RKO (cell line): ENCODE measurements around the gene IRF4.

Experiments
- DNase-seq: peaks from one replicate; pipeline ENCODE4 v3.0.0-alpha.2; 2016; ENCODE audit warnings: low spot score

IRF4 gene

GRCh38 chr6:381742-382461 is 9.7 kb upstream of the IRF4 start:
- no peak for DNase-seq

- no peak for DNase-seq
Measured at GRCh38 chr6:382883-383810, 8.4 kb upstream of the IRF4 start.

- no peak for DNase-seq
Measured at GRCh38 chr6:383856-384255, 7.7 kb upstream of the IRF4 start.

GRCh38 chr6:384898-385297 is 6.7 kb upstream of the IRF4 start:
- DNase-seq: no peak

GRCh38 chr6:385614-386013 is 5.9 kb upstream of the IRF4 start:
- no peak for DNase-seq

- DNase-seq: no peak
Measured at GRCh38 chr6:386688-387266, 4.8 kb upstream of the IRF4 start.

- no peak for DNase-seq
Measured at GRCh38 chr6:387293-387741, 4.2 kb upstream of the IRF4 start.

GRCh38 chr6:388202-388903 is 3.2 kb upstream of the IRF4 start:
- no peak for DNase-seq

GRCh38 chr6:389143-389542 is 2.4 kb upstream of the IRF4 start:
- DNase-seq: no peak

- DNase-seq: no peak
Measured at GRCh38 chr6:389622-390021, 1.9 kb upstream of the IRF4 start.

- no peak for DNase-seq
Measured at GRCh38 chr6:390914-391558, 516 bp upstream of the IRF4 start.

GRCh38 chr6:392441-393390 is 1.2 kb downstream of the IRF4 start:
- no peak for DNase-seq

GRCh38 chr6:393391-394221 is 2.1 kb downstream of the IRF4 start:
- DNase-seq: no peak

- DNase-seq: no peak
Measured at GRCh38 chr6:394641-395289, 3.2 kb downstream of the IRF4 start.

GRCh38 chr6:395432-396125 is 4.0 kb downstream of the IRF4 start:
- DNase-seq: no peak

GRCh38 chr6:396126-396520 is 4.6 kb downstream of the IRF4 start:
- DNase-seq: no peak

- DNase-seq: no peak
Measured at GRCh38 chr6:397056-397455, 5.5 kb downstream of the IRF4 start.

GRCh38 chr6:397604-398003 is 6.1 kb downstream of the IRF4 start:
- DNase-seq: no peak

- no peak for DNase-seq
Measured at GRCh38 chr6:398065-398464, 6.5 kb downstream of the IRF4 start.
